ENCODE results near the gene NUP133.
"Not testable (repeated sequence)": the region's sequence is repeated elsewhere in the genome, so short reads cannot be mapped to it uniquely, and the experiment has no call there.

The NUP133 gene

GRCh38 chr1:229411434-229412055 lies 96.6 kb downstream of the NUP133 start:
- no peak for DNase-seq

DNA sequence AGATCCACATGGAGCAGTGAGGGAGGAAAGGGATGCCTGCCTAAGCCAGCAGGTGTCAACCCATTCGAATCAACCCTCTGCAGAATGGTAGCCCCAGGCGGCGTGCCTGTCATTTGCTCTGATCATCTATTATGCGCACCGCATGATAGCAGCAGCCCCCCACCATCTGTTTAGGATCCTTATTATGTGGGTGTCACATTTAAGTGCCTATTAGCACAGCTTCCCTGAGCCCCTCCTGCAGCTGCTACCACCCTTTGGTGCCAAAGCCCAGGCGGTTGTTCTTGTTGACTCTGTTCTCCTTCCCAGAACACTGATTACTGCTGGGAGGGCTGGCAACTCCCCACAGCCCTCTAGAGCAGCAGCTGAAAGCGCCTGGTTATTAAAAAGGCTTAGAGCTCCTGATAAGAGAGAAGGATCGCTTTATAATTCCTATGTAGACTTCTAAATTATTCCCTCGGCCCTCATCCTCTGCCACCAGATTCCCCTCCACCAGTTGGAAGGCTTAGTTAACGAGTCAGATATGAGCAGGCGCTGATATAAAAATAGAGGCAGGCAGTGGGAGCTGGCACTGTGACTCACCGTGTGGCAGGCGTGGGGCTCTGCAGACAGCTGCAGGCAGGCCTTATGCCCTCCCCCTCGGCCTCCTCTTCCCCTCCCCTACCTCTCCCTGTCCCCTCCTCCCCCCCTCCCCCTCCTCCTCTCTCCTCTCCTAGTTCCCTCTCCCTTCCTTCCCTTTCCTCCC lies 97.3 kb downstream of the NUP133 start:
- peak; percentile 87 for DNase-seq

DNA sequence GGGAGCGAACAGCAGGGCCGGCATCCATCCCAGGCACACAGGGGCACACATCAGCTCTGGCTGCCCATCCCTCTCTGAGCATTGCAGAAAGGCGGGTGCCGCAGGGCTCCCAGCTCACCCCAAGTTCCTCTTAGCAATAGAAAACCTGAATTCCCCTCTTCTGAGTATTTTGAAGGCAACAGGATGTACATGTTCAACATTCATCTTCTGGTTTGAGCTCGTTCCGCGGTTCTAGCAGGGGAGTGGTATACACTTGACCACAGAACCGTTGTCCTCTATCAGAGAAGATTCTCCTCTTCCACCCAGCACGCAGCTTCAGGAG lies 97.8 kb downstream of the NUP133 start:
- DNase-seq: no peak

DNA sequence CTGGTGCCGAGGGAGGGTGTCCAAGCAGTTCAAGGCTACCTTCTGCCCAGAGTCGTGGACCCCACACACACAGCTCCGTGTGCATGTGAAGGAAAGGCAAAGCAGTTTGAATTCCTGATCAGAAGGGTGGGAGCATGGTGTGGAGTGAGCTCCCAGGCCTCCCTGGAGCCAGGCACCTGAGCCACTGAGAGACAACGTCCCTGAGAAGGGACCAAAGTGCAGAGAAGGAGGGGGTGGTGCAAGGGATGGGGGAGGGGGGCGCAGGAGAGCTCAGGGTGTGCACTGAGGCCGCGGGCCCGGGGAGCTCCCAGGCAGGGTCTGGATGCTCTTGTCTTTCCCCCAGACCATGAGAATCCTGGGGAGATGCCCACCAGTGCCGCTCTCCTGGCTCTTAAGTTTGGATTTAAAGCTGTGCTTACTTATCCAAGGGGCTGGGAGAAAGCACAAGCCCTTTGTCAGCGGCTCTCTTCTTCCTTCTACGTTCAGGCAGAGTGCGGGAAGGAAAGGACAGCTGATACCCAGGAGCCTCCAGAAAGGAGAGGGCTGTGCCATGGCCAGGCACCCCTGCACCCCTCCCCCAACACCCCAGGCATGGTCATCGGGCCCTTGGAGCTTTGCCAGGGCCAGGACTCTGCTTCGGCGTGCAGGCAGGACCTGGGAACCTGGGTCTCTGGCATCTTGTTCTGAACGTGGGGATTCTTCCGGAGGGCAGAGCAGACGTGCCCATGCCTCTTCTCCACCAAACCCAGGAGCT lies 98.3 kb downstream of the NUP133 start:
- no peak for DNase-seq

DNA sequence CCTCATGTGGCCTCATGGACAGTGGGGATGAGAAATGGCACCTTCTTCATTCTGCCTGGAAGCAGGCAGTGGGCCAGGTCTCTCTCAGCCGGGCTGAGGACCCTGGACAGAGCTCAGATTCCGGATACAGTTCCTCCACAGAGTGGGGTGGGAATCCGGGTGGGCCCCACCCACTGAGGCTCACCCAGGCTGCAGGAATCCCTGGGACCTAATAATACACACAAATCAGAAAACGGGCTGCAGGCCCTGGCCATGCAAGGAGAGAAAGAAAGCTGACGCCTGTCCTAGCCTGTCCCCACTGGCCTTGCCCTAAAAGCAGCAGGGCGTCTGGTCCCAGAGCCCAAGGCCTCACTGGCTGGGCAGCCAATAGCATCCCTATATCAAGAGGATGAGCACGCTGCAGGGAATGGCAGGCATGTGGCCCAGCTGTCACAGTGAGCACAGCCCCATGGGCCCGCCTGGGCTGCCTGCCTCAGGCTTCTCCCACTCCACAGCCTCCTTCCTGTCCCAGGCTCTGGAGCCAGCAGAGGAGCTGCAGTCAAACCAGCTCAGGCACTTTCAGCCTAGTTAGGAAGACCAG lies 99.6 kb downstream of the NUP133 start:
- DNase-seq: no peak

DNA sequence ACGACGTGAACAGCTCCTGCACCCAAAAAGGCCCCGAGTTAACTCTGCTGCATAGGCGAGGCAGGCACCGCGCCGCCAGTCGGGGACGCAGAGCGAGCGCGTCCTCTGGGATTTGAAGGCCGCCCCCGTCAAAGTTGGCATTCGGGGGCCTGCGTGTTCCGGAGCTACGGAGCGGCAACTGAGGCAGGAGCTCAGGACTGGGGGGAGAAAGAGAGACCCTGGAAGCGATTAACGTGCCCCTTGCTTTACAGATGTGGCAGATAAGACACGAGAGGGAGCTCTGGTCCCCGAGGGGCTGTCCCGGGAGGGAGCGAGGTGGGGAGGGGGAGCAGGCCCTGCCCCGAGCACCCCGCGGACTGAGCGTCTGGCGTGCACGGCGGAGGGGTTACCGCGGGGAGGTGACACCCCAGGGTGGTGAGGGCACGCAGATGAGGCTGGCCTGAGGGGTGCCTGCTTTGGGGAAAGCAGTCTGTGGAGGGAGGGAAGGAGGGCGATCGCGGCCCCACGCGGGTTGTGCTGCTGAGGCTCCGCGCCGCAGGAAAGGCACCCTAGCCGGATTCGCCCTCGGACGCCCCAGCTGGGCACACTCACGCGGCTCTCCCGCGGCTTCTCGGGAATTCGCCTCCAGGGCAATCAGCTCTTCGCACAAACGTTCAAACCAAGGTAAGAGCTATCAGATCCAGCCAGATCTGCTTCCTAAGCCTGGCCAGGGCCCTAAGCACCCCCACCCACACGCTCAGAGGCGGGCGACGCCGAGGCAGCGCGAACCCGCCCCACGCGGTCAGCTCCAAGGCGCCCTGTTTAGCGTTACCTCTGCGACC lies 100.7 kb downstream of the NUP133 start:
- DNase-seq: no peak

GRCh38 chr1:229406798-229407197 lies 101.3 kb downstream of the NUP133 start:
- no peak for DNase-seq

GRCh38 chr1:229403573-229403972 lies 104.6 kb downstream of the NUP133 start:
- no peak for DNase-seq

- DNase-seq: no peak
These were observed 105.1 kb downstream of the NUP133 start for GRCh38 chr1:229402993-229403392.

- not testable (repeated sequence) for DNase-seq
These were observed 105.8 kb downstream of the NUP133 start for GRCh38 chr1:229402329-229402728.

DNA sequence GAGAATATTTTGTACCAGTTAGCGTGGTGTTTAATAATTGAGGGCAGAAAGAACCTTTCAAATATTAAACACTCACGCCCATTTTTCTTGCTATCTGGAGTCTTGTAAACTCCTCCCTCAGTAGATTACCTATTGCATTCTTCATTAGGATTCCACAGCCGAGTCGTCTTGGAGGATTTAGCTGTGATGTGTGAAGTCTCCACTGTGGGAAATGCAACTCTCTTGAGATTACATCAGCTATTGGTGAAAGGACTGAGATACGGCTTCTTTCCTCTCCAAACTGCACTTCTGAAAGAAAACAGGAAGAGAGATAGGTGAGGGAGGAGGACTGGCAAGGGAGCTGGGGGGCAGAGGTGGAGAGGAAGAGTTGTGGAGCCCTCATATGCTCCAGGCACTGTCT lies 110.4 kb downstream of the NUP133 start:
- DNase-seq: no peak

GRCh38 chr1:229396585-229397206 lies 111.4 kb downstream of the NUP133 start:
- DNase-seq: no peak

GRCh38 chr1:229394517-229394916 lies 113.6 kb downstream of the NUP133 start:
- DNase-seq: not testable (repeated sequence)

- no peak for DNase-seq
These were observed 115.2 kb downstream of the NUP133 start for GRCh38 chr1:229392936-229393335.
